ENCODE data around the gene PUSL1. TPM values are rescaled to one million over a fixed set of nuclear protein-coding genes. Genes with fewer than 3 reads are reported as not detected.
A peak's percentile ranks its signal among the peaks of the same experiment; 100 is the strongest.

Gene PUSL1
- total and polyA plus RNA-seq, 2 of the 13 experiments (the other 11 are each of a cell fraction or from before 2014, with no cell fraction given), result 8.3 to 22.2 TPM

DNA sequence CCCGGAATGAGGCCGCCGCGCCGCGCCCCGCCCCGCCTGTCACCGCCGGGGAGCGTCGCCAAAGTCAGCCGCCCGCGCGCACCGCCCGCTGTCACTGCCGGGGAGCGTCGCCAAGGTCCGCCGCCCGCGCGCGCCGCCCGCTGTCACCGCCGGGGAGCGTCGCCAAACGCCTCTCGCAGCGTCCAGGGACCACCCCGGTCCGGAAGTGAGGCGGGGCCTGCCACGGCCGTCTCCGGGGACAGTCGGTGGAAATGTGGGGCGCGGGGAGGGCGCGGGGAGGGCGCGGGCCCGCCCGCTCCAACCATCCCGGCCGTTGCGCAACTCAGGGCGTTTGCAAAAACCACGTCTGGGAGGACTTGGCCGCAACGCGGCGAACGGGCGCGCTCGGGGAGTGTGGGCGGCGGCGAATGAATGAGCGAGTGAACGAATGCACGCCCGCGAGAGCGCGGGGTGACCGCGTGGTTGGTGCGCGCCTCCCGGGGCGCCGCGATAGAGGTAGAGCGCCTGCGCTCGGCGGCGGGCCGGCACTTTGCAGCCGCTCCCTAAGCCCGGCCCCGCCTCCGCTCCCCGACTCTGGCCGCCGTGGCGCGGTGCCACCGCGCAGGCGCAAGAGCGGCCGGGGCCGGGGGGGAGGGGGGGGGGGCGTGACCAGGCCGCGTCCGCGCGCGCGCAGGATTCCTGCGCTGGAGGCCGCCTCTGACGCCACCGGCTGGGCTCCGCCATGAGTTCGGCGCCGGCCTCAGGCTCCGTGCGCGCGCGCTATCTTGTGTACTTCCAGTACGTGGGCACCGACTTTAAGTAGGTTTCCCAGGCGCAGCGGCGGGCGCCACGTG is at the start of gene PUSL1, which contains the start of gene ACAP3 (continued):
- TF ChIP-seq YY1 (IDR thresholded peaks at IDR 0.05; ENCODE audit: insufficient read depth, insufficient replicate concordance, low read depth, low read length) (peak; percentile 72), ARID2 (CRISPR knock-in tag; IDR thresholded peaks at IDR 0.05; ENCODE audit: borderline replicate concordance) (no peak), ZNF124 (CRISPR knock-in tag; IDR thresholded peaks at IDR 0.05) (0 out of 2 replicates have a peak, but pooled peaks have one; percentile 43), ASH2L (IDR thresholded peaks at IDR 0.05; ENCODE audit: insufficient read length, low read depth, low read length) (peak; percentile 75), ZNF891 (CRISPR knock-in tag; IDR thresholded peaks at IDR 0.05) (no peak), NFIB (CRISPR knock-in tag; IDR thresholded peaks at IDR 0.05; ENCODE audit: borderline replicate concordance) (no peak), NFKB2 (CRISPR knock-in tag; IDR thresholded peaks at IDR 0.05; ENCODE audit: borderline replicate concordance) (peak; percentile 44; the same call in 1 of the 2 replicates), YEATS4 (CRISPR knock-in tag; IDR thresholded peaks at IDR 0.05; ENCODE audit: borderline replicate concordance) (peak; percentile 93), RBM39 (IDR thresholded peaks at IDR 0.05; ENCODE audit: low read depth, low read length, poor library complexity, severe bottlenecking) (no peak), ZNF263 (CRISPR knock-in tag; IDR thresholded peaks at IDR 0.05) (peak; percentile 44; the same call in 1 of the 2 replicates), DMAP1 (CRISPR knock-in tag; IDR thresholded peaks at IDR 0.05) (peak; percentile 88), BORCS8-MEF2B (CRISPR knock-in tag; IDR thresholded peaks at IDR 0.05) (0 out of 2 replicates have a peak, but pooled peaks have one; percentile 29), SALL2 (CRISPR knock-in tag; IDR thresholded peaks at IDR 0.05) (peak; percentile 36; the same call in 1 of the 2 replicates)
- TF ChIP-seq, protein P1, sequence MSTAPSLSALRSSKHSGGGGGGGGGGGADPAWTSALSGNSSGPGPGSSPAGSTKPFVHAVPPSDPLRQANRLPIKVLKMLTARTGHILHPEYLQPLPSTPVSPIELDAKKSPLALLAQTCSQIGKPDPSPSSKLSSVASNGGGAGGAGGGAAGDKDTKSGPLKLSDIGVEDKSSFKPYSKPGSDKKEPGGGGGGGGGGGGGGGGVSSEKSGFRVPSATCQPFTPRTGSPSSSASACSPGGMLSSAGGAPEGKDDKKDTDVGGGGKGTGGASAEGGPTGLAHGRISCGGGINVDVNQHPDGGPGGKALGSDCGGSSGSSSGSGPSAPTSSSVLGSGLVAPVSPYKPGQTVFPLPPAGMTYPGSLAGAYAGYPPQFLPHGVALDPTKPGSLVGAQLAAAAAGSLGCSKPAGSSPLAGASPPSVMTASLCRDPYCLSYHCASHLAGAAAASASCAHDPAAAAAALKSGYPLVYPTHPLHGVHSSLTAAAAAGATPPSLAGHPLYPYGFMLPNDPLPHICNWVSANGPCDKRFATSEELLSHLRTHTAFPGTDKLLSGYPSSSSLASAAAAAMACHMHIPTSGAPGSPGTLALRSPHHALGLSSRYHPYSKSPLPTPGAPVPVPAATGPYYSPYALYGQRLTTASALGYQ (CRISPR knock-in tag; IDR thresholded peaks at IDR 0.05), result 0 out of 2 replicates have a peak, but pooled peaks have one; percentile 47
- TF ChIP-seq, protein P2, sequence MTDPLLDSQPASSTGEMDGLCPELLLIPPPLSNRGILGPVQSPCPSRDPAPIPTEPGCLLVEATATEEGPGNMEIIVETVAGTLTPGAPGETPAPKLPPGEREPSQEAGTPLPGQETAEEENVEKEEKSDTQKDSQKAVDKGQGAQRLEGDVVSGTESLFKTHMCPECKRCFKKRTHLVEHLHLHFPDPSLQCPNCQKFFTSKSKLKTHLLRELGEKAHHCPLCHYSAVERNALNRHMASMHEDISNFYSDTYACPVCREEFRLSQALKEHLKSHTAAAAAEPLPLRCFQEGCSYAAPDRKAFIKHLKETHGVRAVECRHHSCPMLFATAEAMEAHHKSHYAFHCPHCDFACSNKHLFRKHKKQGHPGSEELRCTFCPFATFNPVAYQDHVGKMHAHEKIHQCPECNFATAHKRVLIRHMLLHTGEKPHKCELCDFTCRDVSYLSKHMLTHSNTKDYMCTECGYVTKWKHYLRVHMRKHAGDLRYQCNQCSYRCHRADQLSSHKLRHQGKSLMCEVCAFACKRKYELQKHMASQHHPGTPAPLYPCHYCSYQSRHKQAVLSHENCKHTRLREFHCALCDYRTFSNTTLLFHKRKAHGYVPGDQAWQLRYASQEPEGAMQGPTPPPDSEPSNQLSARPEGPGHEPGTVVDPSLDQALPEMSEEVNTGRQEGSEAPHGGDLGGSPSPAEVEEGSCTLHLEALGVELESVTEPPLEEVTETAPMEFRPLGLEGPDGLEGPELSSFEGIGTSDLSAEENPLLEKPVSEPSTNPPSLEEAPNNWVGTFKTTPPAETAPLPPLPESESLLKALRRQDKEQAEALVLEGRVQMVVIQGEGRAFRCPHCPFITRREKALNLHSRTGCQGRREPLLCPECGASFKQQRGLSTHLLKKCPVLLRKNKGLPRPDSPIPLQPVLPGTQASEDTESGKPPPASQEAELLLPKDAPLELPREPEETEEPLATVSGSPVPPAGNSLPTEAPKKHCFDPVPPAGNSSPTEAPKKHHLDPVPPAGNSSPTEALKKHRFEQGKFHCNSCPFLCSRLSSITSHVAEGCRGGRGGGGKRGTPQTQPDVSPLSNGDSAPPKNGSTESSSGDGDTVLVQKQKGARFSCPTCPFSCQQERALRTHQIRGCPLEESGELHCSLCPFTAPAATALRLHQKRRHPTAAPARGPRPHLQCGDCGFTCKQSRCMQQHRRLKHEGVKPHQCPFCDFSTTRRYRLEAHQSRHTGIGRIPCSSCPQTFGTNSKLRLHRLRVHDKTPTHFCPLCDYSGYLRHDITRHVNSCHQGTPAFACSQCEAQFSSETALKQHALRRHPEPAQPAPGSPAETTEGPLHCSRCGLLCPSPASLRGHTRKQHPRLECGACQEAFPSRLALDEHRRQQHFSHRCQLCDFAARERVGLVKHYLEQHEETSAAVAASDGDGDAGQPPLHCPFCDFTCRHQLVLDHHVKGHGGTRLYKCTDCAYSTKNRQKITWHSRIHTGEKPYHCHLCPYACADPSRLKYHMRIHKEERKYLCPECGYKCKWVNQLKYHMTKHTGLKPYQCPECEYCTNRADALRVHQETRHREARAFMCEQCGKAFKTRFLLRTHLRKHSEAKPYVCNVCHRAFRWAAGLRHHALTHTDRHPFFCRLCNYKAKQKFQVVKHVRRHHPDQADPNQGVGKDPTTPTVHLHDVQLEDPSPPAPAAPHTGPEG (CRISPR knock-in tag; IDR thresholded peaks at IDR 0.05), result peak; percentile 99
- TF ChIP-seq, protein P3, sequence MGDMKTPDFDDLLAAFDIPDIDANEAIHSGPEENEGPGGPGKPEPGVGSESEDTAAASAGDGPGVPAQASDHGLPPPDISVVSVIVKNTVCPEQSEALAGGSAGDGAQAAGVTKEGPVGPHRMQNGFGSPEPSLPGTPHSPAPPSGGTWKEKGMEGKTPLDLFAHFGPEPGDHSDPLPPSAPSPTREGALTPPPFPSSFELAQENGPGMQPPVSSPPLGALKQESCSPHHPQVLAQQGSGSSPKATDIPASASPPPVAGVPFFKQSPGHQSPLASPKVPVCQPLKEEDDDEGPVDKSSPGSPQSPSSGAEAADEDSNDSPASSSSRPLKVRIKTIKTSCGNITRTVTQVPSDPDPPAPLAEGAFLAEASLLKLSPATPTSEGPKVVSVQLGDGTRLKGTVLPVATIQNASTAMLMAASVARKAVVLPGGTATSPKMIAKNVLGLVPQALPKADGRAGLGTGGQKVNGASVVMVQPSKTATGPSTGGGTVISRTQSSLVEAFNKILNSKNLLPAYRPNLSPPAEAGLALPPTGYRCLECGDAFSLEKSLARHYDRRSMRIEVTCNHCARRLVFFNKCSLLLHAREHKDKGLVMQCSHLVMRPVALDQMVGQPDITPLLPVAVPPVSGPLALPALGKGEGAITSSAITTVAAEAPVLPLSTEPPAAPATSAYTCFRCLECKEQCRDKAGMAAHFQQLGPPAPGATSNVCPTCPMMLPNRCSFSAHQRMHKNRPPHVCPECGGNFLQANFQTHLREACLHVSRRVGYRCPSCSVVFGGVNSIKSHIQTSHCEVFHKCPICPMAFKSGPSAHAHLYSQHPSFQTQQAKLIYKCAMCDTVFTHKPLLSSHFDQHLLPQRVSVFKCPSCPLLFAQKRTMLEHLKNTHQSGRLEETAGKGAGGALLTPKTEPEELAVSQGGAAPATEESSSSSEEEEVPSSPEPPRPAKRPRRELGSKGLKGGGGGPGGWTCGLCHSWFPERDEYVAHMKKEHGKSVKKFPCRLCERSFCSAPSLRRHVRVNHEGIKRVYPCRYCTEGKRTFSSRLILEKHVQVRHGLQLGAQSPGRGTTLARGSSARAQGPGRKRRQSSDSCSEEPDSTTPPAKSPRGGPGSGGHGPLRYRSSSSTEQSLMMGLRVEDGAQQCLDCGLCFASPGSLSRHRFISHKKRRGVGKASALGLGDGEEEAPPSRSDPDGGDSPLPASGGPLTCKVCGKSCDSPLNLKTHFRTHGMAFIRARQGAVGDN (CRISPR knock-in tag; IDR thresholded peaks at IDR 0.05), result peak; percentile 72

All from HepG2 (cell line).